ENCODE results near the gene ATCAY. TPM values are rescaled to one million over a fixed set of nuclear protein-coding genes. Genes with fewer than 3 reads are reported as not detected.
"Not testable (repeated sequence)": the region's sequence is repeated elsewhere in the genome, so short reads cannot be mapped to it uniquely, and the experiment has no call there.

ATCAY gene
- polyA plus RNA-seq, 10 donors: 0.16 to 1.4 (median 0.71) TPM

DNA sequence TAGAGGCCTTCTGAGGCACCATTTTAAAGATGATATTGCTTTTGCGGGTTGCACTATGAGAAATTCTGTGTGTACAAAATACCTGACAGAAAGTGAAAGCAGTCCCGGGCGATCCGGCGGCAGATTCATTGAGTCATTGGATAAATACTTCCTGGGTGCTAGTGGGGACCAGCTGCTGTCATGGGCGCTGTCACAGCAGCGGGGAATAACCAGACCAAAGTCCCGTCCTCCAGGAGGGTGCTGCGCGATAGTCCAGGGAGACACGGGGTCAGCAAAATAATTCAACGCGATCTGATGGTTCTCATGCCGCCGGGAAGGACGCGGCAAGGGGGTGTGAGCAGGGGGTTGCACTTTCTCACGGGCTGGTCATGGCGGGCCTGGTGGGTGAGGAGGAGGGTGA, 25.2 kb upstream of the ATCAY start:
- no peak for DNase-seq

DNA sequence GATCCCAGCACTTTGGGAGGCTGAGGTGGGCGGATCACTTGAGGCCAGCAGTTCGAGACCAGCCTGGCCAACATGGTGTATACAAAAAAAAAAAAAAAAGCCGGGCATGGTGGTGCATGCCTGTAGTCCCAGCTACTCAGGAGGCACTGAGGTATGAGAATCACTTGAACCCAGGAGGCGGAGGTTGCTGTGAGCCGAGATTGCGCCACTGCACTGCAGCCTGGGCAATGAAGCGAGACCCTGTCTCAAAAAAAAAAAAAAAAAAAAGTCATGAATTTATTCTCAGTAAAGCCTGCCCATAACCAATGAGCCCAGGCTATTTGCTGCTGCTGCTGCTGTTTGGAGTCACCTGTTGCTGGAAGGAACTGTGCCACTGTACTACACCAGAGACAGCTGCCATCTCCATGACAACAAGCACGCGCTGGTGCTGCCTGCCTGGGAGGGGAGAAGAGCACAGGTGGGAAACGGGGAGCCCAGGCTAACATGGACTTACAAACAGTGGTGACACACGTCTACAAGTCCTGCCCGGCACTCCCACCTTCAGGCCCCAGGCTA, 23.0 kb upstream of the ATCAY start:
- peak in 1 of 3 donors; percentile 5 for DNase-seq

DNA sequence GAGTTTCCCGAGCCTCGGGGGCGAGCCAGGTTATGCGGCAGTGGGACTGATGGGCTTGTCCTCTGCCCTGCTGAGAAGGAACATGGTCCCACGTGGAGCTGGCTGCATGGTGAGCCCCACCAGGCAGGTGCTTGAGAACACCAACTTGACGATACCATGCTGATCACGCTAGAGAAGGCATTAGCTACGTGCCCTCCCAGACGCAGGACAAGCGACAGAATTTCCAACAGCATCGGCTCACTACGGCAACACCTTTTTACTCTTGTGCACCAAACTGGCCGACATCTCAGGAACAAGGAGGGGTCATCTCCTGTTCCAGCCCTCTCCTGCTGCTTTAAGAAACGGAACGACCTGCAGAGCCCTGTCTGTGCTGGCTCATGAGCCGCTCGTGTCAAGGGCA, 20.0 kb upstream of the ATCAY start:
- no peak for DNase-seq

DNA sequence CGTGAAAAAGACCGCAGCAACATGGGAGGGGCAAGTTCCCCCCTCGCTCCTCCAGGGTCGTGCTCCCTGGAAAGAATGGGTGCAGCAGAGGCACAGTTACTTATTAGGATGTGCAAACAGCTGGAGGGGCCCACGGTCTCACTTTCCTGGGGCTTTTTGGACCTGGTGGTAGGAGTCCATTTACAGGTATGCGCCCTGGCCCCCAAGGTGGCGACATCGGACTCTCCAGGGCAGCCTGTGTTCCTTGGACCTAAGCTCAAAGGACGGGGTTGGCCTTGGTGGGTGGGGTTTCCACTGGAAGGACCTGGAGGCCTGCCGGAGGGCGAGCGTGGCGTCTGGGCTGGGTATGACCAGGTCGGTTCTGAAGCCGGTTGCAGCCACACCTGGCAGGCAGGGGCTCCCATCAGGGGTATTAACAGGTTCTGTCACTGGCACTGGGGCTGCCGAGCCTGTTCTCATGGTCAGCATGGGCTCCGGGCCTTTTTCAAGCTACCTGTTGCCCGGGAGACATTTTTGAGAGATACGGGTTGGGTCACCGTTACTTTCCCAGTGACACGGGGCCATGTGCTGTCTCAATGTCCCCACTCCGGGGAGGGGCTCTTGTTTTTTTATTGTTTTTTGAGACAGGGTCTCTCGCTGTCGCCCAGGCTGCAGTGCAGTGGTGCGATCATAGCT, 17.5 kb upstream of the ATCAY start:
- DNase-seq: no peak

DNA sequence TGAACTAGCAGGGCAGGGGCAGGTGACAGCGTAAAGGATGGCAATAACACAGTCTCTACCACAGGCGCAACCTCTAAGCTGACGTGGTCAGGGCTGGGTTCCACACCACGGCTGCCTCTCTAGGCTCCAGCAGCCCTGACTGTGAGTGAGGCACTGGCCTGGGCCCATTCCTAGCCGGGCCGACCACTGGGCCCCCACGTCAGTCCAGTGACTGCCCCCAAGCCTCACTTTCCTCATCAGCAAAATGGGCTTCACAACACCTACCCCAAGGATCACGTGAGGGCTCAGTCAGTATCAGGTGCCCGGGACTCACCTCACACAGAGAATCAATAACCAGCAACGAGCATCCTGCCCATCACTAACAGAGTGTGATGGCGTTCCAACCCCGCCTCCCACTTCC, 16.8 kb upstream of the ATCAY start:
- DNase-seq: no peak

DNA sequence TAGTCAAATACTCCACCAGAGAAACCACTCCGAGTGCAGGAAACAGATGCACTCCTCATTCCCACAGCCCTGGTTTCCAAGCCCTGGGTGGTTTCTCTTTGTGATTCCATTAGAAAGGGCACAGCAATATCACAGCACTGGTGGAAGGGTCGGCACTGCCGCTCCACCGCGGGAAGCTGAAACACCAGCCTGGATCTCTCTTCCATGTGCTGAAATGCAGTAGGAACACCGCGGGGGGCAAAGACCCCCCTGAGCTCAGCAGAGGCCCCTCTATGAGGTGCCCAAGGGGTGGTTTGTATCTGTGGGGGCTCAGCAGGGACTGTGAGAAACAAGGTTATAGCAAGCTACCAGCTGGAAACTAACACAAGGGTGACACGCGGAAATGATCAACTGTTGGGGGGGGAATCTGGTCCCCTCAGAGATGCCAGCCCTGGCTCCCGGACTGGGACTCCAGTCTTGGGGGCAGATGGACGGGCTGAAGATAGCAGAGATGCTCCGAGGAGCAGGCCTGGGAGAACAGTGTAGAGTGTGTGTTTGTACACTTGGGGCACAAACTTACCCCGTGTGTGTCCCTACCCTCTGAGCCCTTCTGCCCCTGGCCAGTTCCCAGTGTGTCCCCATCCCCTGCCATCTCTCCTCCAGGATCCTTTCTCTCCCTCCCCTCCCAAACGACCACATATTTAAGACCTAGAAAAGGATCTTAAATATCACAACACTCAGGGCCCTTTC, 13.4 kb upstream of the ATCAY start:
- DNase-seq: no peak

DNA sequence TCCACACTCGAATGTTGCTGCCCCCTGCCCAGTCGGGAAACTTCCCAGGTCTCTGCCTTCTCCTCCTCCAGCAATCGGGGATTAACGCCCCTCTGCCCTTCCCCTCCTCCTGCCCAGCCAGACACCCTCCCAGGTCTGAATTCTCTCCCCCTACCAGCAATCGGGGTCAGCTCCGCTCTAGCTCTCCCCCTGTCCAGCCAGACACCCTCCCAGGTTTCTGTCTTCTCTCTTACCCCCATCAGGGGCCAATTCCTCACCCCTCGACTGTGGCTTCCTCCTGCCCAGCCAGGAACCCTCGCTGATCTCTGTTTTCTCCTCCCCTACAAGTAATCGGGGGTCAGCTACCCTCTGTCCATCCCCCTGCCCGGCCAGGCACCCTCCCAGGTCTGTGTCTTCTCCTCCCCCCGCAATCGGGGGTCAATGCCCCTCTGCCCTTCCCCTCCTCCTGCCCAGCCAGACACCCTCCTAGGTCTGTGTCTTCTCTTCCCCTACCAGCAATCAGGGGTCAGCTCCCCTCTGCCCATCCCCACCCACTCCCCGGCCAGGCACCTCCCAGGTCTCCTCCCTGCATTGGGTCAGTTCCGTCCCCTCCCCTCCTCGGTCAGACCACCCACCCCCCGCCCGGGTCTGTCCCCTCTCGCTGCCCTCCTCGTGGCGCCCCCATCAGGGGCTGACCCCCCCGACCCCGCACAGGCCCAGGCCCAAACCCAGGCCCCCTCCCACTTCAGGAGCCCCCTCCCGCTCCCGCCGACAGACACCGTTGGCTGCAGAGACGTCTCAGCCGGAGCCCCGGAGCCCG, 12.3 kb upstream of the ATCAY start:
- DNase-seq: no peak

DNA sequence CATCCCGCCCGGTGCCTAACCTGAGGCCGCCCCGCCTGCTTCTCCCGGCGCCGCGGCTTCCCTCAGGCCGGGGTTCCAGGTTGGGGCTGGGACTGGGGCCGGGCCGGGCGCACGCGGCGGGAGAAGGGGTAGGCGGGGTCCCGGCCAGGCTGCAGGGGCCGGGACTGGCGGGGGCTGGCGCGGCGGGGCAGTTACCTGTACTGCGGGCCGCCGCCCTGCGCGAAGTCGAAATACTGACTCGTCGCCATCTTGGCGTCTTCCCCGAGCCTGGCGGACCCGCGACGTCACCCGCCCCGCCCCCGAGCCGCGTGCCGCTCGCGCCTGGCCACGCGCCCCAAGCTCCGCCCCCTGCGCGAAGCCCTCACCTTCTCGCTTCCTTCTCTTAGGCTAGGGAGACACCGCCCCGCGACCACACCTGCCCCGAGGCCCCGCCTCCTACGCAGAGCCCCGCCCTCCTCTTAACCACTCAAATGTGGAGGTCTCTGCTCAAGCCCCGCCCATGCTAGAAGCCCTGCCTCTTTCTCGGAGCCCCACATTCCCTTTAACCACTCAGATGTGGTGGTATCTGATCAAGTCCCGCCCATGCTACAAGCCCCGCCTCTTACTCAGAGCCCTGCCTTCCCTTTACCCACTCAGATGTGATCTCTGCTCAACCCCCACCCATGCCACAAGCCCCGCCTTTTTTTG, 11.6 kb upstream of the ATCAY start, which contains the start of gene ZFR2:
TSS of gene ZFR2 (minus strand) at position 269 of the 687 bp plus-strand sequence. CDS start at position 248, 21 bp downstream.
- DNase-seq: no peak

DNA sequence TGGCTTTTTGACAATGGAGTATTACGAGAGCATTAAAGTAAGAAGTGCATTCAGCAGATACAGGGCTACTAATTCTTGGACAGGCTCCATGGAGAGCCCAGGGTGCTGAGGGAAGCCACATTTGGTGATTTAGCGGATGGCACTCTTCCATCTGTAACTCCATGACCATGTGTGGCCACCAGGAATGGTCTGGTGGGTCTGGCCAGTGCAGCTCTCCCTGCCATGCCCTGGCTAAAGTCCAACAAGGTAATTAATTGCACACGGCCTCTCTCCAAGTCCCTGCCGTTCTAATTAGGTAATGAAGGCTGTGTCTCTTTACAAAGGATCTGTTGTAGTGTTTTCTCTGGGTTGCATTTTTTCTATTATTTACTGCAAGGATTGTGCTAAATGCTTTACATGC, 7.3 kb upstream of the ATCAY start:
- DNase-seq: no peak

DNA sequence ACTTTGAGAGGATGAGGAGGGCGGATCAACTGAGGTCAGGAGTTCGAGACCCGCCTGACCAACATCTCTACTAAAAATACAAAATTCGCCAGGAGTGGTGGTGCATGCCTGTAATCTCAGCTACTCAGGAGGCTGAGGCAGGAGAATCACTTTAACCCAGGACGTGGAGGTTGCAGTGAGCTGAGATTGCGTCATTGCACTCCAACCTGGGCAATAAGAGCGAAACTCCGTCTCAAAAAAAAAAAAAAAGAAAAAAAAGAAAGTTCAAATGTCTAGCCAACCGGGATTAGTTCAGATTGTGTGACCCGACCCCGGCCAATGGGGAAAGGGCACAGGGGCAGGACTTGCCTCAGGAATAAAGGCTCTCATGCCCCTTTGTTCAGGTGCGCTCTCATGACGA, 5.8 kb upstream of the ATCAY start:
- DNase-seq: not testable (repeated sequence)

DNA sequence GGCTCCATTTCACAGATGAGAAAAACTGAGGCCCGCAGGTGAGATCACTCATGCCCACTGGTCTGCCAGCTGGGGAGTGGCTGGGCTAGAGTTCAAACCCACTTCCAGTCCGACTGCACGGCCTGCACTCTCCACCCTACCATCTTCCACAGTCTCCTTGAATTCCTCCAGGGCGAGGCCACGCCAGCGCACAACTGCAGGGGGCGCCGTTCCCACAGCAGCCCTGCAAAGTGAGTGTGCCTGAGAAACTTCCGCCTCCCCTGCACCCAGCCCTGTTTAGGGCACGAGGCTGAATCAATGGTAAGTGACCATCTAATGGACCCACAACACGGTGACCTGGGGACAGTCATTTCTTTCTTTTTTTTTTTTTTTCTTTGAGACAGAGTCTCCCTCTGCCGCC, 829 bp upstream of the ATCAY start:
- DNase-seq: no peak

DNA sequence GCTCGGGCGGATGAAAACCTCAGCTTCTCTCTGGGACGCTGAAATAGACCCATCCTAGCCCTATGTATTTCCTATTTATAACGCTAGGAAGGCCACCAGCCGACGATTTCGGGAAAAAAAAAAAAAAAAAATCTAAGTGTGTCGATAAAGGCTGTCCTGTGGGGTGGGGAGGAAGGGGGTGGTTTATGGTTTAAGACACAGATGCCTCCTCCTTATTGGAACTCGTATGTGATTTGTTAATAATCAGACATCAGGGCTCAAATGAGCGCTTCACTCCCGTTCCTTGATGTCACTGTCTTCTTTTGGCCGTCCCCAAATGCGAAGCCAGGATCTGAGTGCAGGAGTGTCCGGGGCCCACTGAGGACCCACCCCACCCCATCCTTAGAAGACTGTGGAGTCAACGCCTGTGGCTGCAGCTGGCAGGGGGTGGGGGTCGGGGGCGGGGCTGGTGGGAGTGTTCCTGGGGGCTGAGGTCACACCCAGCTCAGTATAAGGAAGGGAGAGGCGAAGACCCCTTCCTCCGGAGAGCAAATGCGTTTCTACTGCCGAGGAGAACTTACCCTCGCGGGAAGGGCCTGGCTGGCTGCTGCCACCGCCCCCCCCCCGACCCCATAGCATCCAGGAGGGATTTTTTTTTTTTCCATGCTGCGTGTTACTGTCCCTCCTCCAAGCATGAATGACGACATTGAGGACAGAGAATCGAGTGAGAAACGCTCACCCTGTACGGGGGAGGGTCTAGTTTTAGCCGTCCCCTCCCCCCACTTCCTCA, 971 bp downstream of the ATCAY start:
- no peak for DNase-seq

DNA sequence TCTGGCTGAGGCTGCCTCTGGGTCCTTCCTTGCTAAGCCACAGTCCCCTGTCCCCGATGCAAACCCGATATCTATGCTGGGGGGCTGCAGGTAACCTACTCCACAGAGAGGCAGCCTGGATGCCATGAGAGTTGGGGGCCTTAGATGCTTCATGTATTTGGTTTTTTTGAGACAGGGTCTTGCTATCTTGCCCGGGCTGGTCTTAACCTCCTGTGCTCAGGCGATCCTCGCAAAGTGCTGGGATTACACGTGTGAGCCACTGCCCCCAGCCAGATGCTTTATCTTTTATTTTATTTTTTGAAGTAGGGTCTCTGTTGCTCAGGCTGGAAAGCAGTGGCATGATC, 1.5 kb downstream of the ATCAY start:
- DNase-seq: no peak

DNA sequence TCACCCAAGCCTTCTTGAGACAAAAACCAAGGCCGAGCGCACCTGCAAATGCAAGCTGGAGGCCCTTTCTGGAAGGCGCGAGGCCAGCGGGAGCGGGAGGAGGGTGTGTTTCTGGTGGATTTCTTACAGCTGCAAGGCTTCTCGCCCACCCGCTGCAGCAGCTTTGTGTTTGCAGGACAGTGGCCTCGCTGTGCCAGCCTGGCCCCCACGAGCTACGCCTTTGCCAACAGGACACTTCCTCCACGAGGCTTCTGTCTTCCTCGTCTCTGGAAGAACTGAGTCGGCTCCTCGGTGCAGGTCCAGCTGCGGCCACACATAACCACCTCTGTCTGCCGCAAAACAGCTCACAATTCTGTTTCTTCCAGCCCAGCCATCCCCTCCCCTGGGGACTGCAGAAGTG, 10.1 kb downstream of the ATCAY start:
- DNase-seq: no peak

DNA sequence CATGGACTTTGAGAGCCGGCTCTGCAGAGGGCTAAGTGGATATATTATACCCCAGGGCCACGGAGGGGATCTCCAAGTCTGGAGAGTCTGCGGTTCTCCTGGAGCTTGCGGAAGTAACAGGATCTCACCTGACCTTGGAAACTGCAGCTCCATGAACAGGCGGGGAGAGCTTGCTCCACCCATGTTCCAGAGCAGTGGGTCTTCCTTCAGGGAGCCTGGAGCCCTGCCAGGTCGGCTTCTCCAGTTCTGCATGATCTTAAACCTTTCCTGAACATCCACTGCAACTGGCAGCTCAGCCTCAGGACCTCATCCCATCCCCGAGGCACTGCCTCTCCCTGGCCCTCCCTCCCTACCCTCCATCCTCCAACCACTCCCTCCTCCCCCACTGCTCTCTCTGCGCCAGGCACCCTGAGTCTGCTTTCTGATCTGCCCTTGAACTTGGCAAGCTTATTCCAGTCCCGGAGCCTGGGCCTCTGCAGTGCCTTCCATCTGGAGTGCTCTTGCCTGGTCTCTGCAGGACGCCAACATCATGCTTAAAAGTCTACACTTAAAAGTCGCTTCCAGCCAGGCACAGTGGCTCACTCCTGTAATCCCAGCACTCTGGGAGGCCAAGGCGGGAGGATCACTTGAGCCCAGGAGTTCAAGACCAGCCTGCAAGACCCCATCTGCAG, 13.2 kb downstream of the ATCAY start:
- DNase-seq: no peak

DNA sequence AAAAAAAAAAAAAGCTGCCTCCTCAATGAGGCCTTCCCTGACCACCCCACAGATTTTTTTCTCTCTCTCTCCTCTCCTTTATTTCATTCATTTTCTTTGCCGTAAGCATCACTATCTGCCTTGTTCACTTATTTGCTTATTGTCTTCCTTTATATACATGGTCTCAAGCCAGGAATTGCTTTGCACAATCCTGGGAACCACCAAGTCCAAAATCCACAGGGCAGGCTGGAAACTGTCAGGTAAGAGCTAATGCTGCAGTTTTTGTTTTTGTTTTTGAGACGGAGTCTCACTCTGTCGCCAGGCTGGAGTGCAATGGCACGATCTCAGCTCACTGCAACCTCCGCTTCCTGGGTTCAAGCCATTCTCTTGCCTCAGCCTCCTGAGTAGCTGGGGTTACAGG, 14.5 kb downstream of the ATCAY start:
- not testable (repeated sequence) for DNase-seq

DNA sequence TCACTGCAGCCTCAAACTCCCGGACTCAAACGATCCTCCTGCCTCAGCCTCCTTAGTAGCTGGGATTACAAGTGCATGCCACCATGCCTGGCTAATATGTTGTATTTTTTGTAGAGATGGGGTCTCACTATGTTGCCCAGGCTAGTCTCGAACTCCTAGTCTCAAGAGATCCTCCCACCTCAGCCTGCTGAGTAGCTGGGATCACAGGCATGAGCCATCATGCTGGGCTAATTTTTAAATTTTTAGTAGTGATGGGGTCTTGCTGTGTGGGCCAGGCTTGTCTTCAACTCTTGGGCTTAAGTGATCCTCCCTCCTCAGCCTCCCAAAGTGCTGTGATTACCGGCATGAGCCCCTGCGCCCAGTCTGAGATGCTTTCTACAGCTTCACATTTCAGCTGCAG, 15.3 kb downstream of the ATCAY start:
- no peak for DNase-seq

DNA sequence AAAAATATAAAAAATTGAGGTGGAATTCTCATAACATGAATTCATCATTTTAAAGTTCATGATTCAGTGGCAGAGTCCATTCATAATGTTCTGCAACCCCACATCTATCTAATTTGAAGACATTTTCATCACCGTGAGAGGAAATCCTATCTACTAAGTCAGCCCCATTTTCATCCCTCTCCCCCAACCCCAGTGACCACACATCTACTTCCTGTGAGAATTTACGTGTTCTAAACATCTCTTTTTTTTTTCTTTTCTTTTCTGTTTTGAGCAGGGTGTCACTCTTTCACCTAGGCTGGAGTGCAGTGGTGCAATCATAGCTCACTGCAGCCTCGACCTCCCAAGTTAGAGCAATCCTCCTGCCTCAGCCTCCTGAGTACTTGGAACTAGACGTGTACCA, 17.5 kb downstream of the ATCAY start:
- DNase-seq: no peak

DNA sequence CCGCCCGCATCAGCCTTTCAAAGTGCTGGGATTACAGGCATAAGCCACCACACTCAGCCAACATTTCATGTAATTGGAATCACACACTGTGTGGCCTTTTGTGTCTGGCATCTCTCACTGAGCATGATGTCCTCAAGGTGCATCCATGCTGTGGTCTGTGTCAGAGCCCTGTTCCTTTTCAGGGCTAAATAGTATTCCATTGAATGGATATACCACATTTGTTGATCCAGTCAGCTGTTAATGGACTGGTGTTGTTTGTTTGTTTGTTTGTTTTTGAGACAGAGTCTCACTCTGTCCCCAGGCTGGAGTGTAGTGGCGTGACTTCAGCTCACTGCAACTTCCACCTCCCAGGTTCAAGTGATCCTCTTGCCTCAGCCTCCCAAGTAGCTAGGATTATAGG, 17.9 kb downstream of the ATCAY start:
- DNase-seq: no peak

DNA sequence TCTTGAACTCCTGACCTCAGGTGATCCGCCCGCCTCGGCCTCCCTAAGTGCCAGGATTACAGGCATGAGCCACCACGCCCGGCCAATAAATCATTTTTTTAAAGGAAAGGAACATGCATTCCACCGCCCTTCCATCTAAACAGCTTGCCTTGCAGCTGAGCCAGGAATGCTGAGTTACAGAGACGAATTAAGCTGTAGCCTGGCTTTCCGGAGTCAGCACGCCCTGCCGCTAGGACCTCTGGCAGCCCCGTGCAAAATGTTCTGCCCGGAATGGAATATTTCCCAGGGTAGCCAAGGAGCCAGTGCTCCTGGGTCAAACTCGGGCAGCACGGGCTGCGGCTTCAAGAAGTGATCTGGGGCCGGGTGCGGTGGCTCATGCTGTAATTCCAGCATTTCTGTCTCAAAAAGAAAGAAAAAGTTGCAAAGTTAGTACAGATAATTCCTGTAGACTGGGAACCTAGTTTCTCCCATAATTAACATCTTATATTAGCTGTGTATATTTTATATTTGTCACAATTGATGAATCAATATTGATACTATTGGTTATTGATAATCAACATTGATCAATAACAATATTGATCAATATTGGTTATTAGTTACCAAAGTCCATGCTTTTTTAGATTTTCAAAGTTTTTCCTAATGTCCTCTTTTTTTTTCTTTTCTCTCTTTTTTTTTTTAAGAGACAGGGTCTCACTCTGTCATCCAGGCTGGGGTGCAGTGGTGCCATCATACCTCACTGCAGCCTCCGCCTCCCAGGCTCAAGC, 19.2 kb downstream of the ATCAY start:
- no peak for DNase-seq
